ENCODE measurements around the gene F10. TPM values are rescaled to one million over a fixed set of nuclear protein-coding genes. Genes with fewer than 3 reads are reported as not detected.

The F10 gene
- total and polyA plus RNA-seq, 9 of the 15 experiments (the other 6 are each of a cell fraction or from before 2014, with no cell fraction given), result 0.04 to 0.09 (median 0.07) TPM; not detected in 5

- in situ Hi-C loops (cut with MboI) (no loop called here), intact Hi-C loops (cut with micrococcal nuclease) (no loop called here)
- H3K4me1 ChIP-seq (replicated peaks in 1 of 2; ENCODE audit: control insufficient read depth in 2 of 2, insufficient read depth in 2 of 2, low read length in 2 of 2), result peaks cover 5 to 11% of the 10 kb centered on the region in 2 experiments; a peak in 3 of 5 replicates
- no peaks in the 10 kb centered on the region for H3K9me1 ChIP-seq (ENCODE audit: control insufficient read depth, insufficient read depth, low read length)
- DNase-seq (ENCODE audit: extremely low read depth in 1 of 4, low spot score in 3 of 4) (peak in 2 of 4 experiments; percentile 37 to 44), FAIRE-seq (peak; percentile 62), ATAC-seq (peak; percentile 82)
- H3K4me3 ChIP-seq, result no peak overlapping the region; the same call in 1 of the 2 replicates
- CTCF ChIA-PET (ENCODE audit: low intra/inter-chr PET ratio), result no interaction called here
- WGBS (ENCODE audit: insufficient coverage, low coverage, missing lambda C conversion rate), result 12% methylated on average over 16 of the region's 16 CpGs
- peak overlapping the region; percentile 62 for H3K4me2 ChIP-seq (ENCODE audit: insufficient read depth, low read length)
- POLR2A ChIA-PET, result interaction anchor here (0.6 to 0.8 kb wide), 3 partner anchors 17 to 178 kb away, joined by 3 read pairs; partner anchors contain the start of genes CUL4A and F10
- H3K27ac ChIP-seq (ENCODE audit: extremely low read depth, low read depth, low read length), result no peak overlapping the region
- no TSS peak for BruUV-seq (replicated peaks)
- H4K20me1 ChIP-seq (replicated peaks; ENCODE audit: control insufficient read depth, insufficient read depth, low read length), result no peaks in the 10 kb centered on the region
- H3K9ac ChIP-seq (ENCODE audit: insufficient read depth in 1 of 2, low read depth in 2 of 2, low read length in 2 of 2), result peak overlapping the region in 1 of 2 experiments; percentile 9; a peak in 2 of 4 replicates
- no peaks in the 10 kb centered on the region for H3K36me3 ChIP-seq (ENCODE audit: control insufficient read depth, insufficient read depth, low read length)
- H3K79me2 ChIP-seq (ENCODE audit: control insufficient read depth, insufficient read depth, low read length), result no peaks in the 10 kb centered on the region
- H3K9me3 ChIP-seq (replicated peaks; ENCODE audit: control insufficient read depth, insufficient read depth, low read depth, low read length), result no peaks in the 10 kb centered on the region
- H3K27me3 ChIP-seq (ENCODE audit: control insufficient read depth in 2 of 2, insufficient read depth in 2 of 2, low read length in 2 of 2), result peaks cover 4 to 11% of the 10 kb centered on the region in 2 experiments; a peak in 4 of 5 replicates
- peak overlapping the region; percentile 89 for H2AFZ ChIP-seq (ENCODE audit: low read depth, low read length)
- TF ChIP-seq FOXK2 (conservative IDR thresholded peaks at IDR 0.05 in 1 of 2, IDR thresholded peaks at IDR 0.05 in 1 of 2; ENCODE audit: low read depth in 2 of 2) (peak; percentile 82 to 86), ZNF766 (CRISPR knock-in tag; conservative IDR thresholded peaks at IDR 0.05) (0 out of 2 replicates have a peak, but pooled peaks have one; percentile 28), NONO (IDR thresholded peaks at IDR 0.05; ENCODE audit: low read depth in 2 of 2, low read length in 1 of 2) (no peak), ZBTB11 (CRISPR knock-in tag; IDR thresholded peaks at IDR 0.05) (peak in 1 of 3 experiments; percentile 75; a peak in 2 of 6 replicates), CREB3 (tag; conservative IDR thresholded peaks at IDR 0.05; ENCODE audit: low read depth) (peak; percentile 62; the same call in 1 of the 2 replicates), SIX5 (IDR thresholded peaks at IDR 0.05; ENCODE audit: borderline replicate concordance in 1 of 2, insufficient read depth in 1 of 2, low read depth in 1 of 2, low read length in 2 of 2) (no peak), TEAD1 (CRISPR knock-in tag; IDR thresholded peaks at IDR 0.05) (peak in 1 of 2 experiments; percentile 47; a peak in 1 of 4 replicates), SREBF1 (IDR thresholded peaks at IDR 0.05; ENCODE audit: borderline replicate concordance, low read depth, low read length) (no peak), HMG20B (CRISPR knock-in tag; IDR thresholded peaks at IDR 0.05) (no peak), ZNF785 (CRISPR knock-in tag; IDR thresholded peaks at IDR 0.05) (no peak), ERF (CRISPR knock-in tag; IDR thresholded peaks at IDR 0.05) (no peak), FOXM1 (IDR thresholded peaks at IDR 0.05; ENCODE audit: low read depth) (no peak), FOXM1 (CRISPR knock-in tag; IDR thresholded peaks at IDR 0.05; ENCODE audit: low read depth) (no peak)
- TF ChIP-seq, protein P1, sequence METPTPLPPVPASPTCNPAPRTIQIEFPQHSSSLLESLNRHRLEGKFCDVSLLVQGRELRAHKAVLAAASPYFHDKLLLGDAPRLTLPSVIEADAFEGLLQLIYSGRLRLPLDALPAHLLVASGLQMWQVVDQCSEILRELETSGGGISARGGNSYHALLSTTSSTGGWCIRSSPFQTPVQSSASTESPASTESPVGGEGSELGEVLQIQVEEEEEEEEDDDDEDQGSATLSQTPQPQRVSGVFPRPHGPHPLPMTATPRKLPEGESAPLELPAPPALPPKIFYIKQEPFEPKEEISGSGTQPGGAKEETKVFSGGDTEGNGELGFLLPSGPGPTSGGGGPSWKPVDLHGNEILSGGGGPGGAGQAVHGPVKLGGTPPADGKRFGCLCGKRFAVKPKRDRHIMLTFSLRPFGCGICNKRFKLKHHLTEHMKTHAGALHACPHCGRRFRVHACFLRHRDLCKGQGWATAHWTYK (CRISPR knock-in tag; IDR thresholded peaks at IDR 0.05), result peak; percentile 78; the same call in 1 of the 2 replicates
These were observed 16.4 kb downstream of the F10 start for GRCh38 chr13:113138792-113139551.

Data from K562 (cell line).